Mesenchymal stem cell (in vitro differentiated cells and primary cell): ENCODE results near the gene DRICH1.
A peak's percentile ranks its signal among the peaks of the same experiment; 100 is the strongest.
"Not testable (repeated sequence)": the region's sequence is repeated elsewhere in the genome, so short reads cannot be mapped to it uniquely, and the experiment has no call there.

ENCODE experiments used
- DNase-seq: peaks from one replicate; pipeline ENCODE4 v3.0.0-alpha.2; 2013
- H2AFZ ChIP-seq: one replicate; pipeline ENCODE4 v1.6.1; 2013; ENCODE audit warnings: low read depth, mild to moderate bottlenecking, control low read depth, inconsistent platforms, low read length, moderate library complexity
- H2AK5ac ChIP-seq: 2 replicates; pipeline ENCODE4 v1.6.1; 2013; ENCODE audit warnings: low read length, moderate library complexity, mild to moderate bottlenecking, inconsistent platforms; ENCODE audit not compliant: severe bottlenecking
- H2BK120ac ChIP-seq: one replicate; pipeline ENCODE4 v1.6.1; 2013; ENCODE audit warnings: low read depth, mild to moderate bottlenecking, inconsistent platforms, low read length, moderate library complexity
- H2BK12ac ChIP-seq, 2 experiments: one replicate each; pipeline ENCODE4 v1.6.1; 2013; ENCODE audit warnings: inconsistent platforms in 2 of 2, low read length in 2 of 2, mild to moderate bottlenecking in 2 of 2, moderate library complexity in 2 of 2, control low read depth in 1 of 2
- H2BK15ac ChIP-seq: one replicate; pipeline ENCODE4 v1.6.1; 2013; ENCODE audit warnings: mild to moderate bottlenecking, low read depth, inconsistent platforms; ENCODE audit not compliant: poor library complexity, severe bottlenecking
- H2BK5ac ChIP-seq: 2 replicates; pipeline ENCODE4 v1.6.1; 2013; ENCODE audit warnings: low read depth, mild to moderate bottlenecking, low read length, control low read depth, inconsistent platforms; ENCODE audit not compliant: poor library complexity, severe bottlenecking
- H3K14ac ChIP-seq, 2 experiments: one replicate each; pipeline ENCODE4 v1.6.1; 2013; ENCODE audit warnings: inconsistent platforms in 2 of 2, low read length in 2 of 2, control low read depth in 1 of 2, mild to moderate bottlenecking in 1 of 2, moderate library complexity in 1 of 2
- H3K18ac ChIP-seq, 2 experiments: one replicate each; pipeline ENCODE4 v1.6.1; 2013; ENCODE audit warnings: inconsistent platforms in 2 of 2, low read length in 2 of 2, control low read depth in 1 of 2, low read depth in 1 of 2, mild to moderate bottlenecking in 1 of 2
- H3K23ac ChIP-seq, 2 experiments: one replicate each; pipeline ENCODE4 v1.6.1; 2013; ENCODE audit warnings: inconsistent platforms in 2 of 2, low read length in 2 of 2, mild to moderate bottlenecking in 2 of 2, moderate library complexity in 2 of 2, control low read depth in 1 of 2
- H3K27ac ChIP-seq: 2 replicates; pipeline ENCODE4 v1.5.1; 2013; ENCODE audit warnings: mild to moderate bottlenecking, moderate library complexity, low read length, control low read depth, inconsistent platforms; ENCODE audit not compliant: poor library complexity, severe bottlenecking
- H3K27me3 ChIP-seq, 2 experiments: 2 replicates each; pipeline versions ENCODE4 v1.6.1 to v1.7.0; 2013; ENCODE audit warnings: low read length in 2 of 2, mild to moderate bottlenecking in 2 of 2, moderate library complexity in 2 of 2, control low read depth in 1 of 2, inconsistent platforms in 1 of 2; ENCODE audit not compliant: control insufficient read depth in 1 of 2, insufficient read depth in 1 of 2
- H3K36me3 ChIP-seq, 2 experiments: 2 replicates each; pipeline versions ENCODE4 v1.6.1 to v1.7.0; 2013; ENCODE audit warnings: low read length in 2 of 2, control low read depth in 1 of 2, inconsistent platforms in 1 of 2, low read depth in 1 of 2, mild to moderate bottlenecking in 1 of 2; ENCODE audit not compliant: insufficient read depth in 2 of 2, control insufficient read depth in 1 of 2
- H3K4ac ChIP-seq, 2 experiments: one replicate each; pipeline ENCODE4 v1.6.1; 2013; ENCODE audit warnings: inconsistent platforms in 2 of 2, low read length in 2 of 2, mild to moderate bottlenecking in 2 of 2, moderate library complexity in 2 of 2, control low read depth in 1 of 2, low read depth in 1 of 2
- H3K4me1 ChIP-seq: 2 replicates; pipeline ENCODE4 v1.6.1; 2013; ENCODE audit warnings: low read depth, low read length, control low read depth; ENCODE audit not compliant: control insufficient read depth, insufficient read depth
- H3K4me2 ChIP-seq: 2 replicates; pipeline ENCODE4 v1.6.1; 2013; ENCODE audit warnings: low read length, mild to moderate bottlenecking, inconsistent platforms; ENCODE audit not compliant: poor library complexity, severe bottlenecking
- H3K4me3 ChIP-seq, 2 experiments: 2 replicates each; pipeline versions ENCODE4 v1.5.1 to v1.7.0; 2013; ENCODE audit warnings: low read length in 2 of 2, mild to moderate bottlenecking in 2 of 2, control low read depth in 1 of 2, low read depth in 1 of 2; ENCODE audit not compliant: insufficient read depth in 1 of 2
- H3K79me1 ChIP-seq: replicated peaks from 2 replicates; pipeline ENCODE4 v1.6.1; 2013; ENCODE audit warnings: mild to moderate bottlenecking, control low read depth, low read length, inconsistent platforms; ENCODE audit not compliant: poor library complexity, severe bottlenecking
- H3K9ac ChIP-seq: 2 replicates; pipeline ENCODE4 v1.7.0; 2013; ENCODE audit warnings: mild to moderate bottlenecking, low read length, moderate library complexity
- H3K9me3 ChIP-seq: 2 replicates; pipeline ENCODE4 v1.7.0; 2013; ENCODE audit warnings: mild to moderate bottlenecking, low read length; ENCODE audit not compliant: control insufficient read depth
- H4K8ac ChIP-seq: one replicate; pipeline ENCODE4 v1.6.1; 2013; ENCODE audit warnings: inconsistent platforms, mild to moderate bottlenecking, low read length, moderate library complexity
- H4K91ac ChIP-seq: one replicate; pipeline ENCODE4 v1.6.1; 2013; ENCODE audit warnings: mild to moderate bottlenecking, low read length, inconsistent platforms
- WGBS: methylation state at CpG from one replicate; pipeline ENCODE4 v1.1.7; 2013; ENCODE audit warnings: mixed read lengths; 5-methylcytosine and 5-hydroxymethylcytosine counted together

The DRICH1 gene

GRCh38 chr22:23563111-23563510 lies 69.0 kb downstream of the DRICH1 start:
- Histone ChIP-seq H3K4ac (no peak overlapping the region), H3K14ac (no peak overlapping the region), H3K27me3 (peaks cover 50 to 60% of the 10 kb centered on the region in 2 experiments), H2BK120ac (no peak overlapping the region), H4K91ac (no peak overlapping the region), H3K18ac (no peak overlapping the region), H3K36me3 (no peaks in the 10 kb centered on the region), H2AK5ac (no peak overlapping the region), H4K8ac (no peak overlapping the region), H3K9me3 (no peaks in the 10 kb centered on the region), H2BK15ac (no peak overlapping the region), H3K23ac (no peak overlapping the region), H3K9ac (no peak overlapping the region), H2BK5ac (no peak overlapping the region), H3K79me1 (no peaks in the 10 kb centered on the region), H2BK12ac (no peak overlapping the region), H2AFZ (no peak overlapping the region), H3K4me2 (no peak overlapping the region), H3K4me3 (no peak overlapping the region), H3K4me1 (peaks cover 12% of the 10 kb centered on the region), H3K27ac (no peak overlapping the region)
- DNase-seq, result no peak
- 91% methylated on average over 9 of the region's 9 CpGs for WGBS

GRCh38 chr22:23562186-23562585 lies 69.9 kb downstream of the DRICH1 start:
- DNase-seq, result no peak
- Histone ChIP-seq H3K36me3 (no peaks in the 10 kb centered on the region), H2BK12ac (no peak overlapping the region), H3K9ac (no peak overlapping the region), H2BK120ac (no peak overlapping the region), H3K79me1 (no peaks in the 10 kb centered on the region), H2AFZ (no peak overlapping the region), H3K4me1 (peaks cover 12% of the 10 kb centered on the region), H4K91ac (no peak overlapping the region), H3K4me2 (no peak overlapping the region), H3K4me3 (no peak overlapping the region), H3K27me3 (peaks cover 41 to 61% of the 10 kb centered on the region in 2 experiments), H3K23ac (no peak overlapping the region), H3K14ac (peak overlapping the region in 1 of 2 experiments; percentile 15), H3K27ac (no peak overlapping the region), H4K8ac (no peak overlapping the region), H2AK5ac (no peak overlapping the region), H2BK5ac (no peak overlapping the region), H3K9me3 (no peaks in the 10 kb centered on the region), H3K18ac (peak overlapping the region in 1 of 2 experiments; percentile 3), H2BK15ac (no peak overlapping the region), H3K4ac (no peak overlapping the region)
- 72% methylated on average over 4 of the region's 4 CpGs for WGBS

- H3K23ac ChIP-seq, H4K91ac ChIP-seq, H3K9ac ChIP-seq, H3K4me1 ChIP-seq, H2BK12ac ChIP-seq, H4K8ac ChIP-seq, H2BK120ac ChIP-seq, H3K4me2 ChIP-seq, H3K18ac ChIP-seq, DNase-seq, H3K4me3 ChIP-seq, H3K4ac ChIP-seq, H2BK15ac ChIP-seq, H3K36me3 ChIP-seq, H3K14ac ChIP-seq, H3K79me1 ChIP-seq, H3K27ac ChIP-seq, H2BK5ac ChIP-seq, H2AFZ ChIP-seq, H3K9me3 ChIP-seq, H2AK5ac ChIP-seq: not testable (repeated sequence)
- H3K27me3 ChIP-seq, result peaks cover 36 to 62% of the 10 kb centered on the region in 2 experiments
- 43% methylated on average over 1 of the region's 24 CpGs for WGBS
Observed at GRCh38 chr22:23561025-23561510, 71.1 kb downstream of the DRICH1 start.

GRCh38 chr22:23560215-23560614 lies 71.9 kb downstream of the DRICH1 start:
- H4K91ac ChIP-seq, H2BK5ac ChIP-seq, H3K18ac ChIP-seq, DNase-seq, H3K14ac ChIP-seq, H3K9me3 ChIP-seq, H3K4me2 ChIP-seq, H2AFZ ChIP-seq, H3K79me1 ChIP-seq, H2BK12ac ChIP-seq, H3K4me1 ChIP-seq, H2AK5ac ChIP-seq, H3K9ac ChIP-seq, H3K36me3 ChIP-seq, H3K4ac ChIP-seq, H3K23ac ChIP-seq, H4K8ac ChIP-seq, H3K4me3 ChIP-seq, H3K27ac ChIP-seq, H2BK120ac ChIP-seq, H2BK15ac ChIP-seq: not testable (repeated sequence)
- H3K27me3 ChIP-seq, result peaks cover 28 to 60% of the 10 kb centered on the region in 2 experiments
- 95% methylated on average over 1 of the region's 1 CpG for whole genome bisulfite sequencing
